Left lung (tissue), 10 donors: Measurements from ENCODE around the gene NUDT8. TPM values are rescaled to one million over a fixed set of nuclear protein-coding genes. Genes with fewer than 3 reads are reported as not detected.

Experiments used
- ATAC-seq: fragments of 200-7000 bp; cut with Tn5 transposase; one replicate; pipeline ENCODE4 v1.9.1; 2020; ENCODE audit warnings: moderate library complexity
- DNase-seq, 4 donors: peaks; one replicate each; pipeline ENCODE4 v3.0.0-alpha.2; 2013 to 2020
- H3K27ac ChIP-seq, 2 donors: fragments of 200-600 bp; sonication (generic) in 1 of 2; one replicate each; pipeline versions ENCODE4 v1.5.0 to v1.8.0; 2020 to 2021
- H3K27me3 ChIP-seq, 2 donors: fragments of 200-600 bp; sonication (generic) in 1 of 2; one replicate each; pipeline versions ENCODE4 v1.5.0 to v1.8.0; 2020 to 2021
- H3K36me3 ChIP-seq, 2 donors: fragments of 200-600 bp; sonication (generic) in 1 of 2; one replicate each; pipeline versions ENCODE4 v1.5.0 to v1.8.0; 2020 to 2021
- H3K4me1 ChIP-seq, 2 donors: fragments of 200-600 bp; one replicate each; pipeline ENCODE4 v1.8.0; 2021
- H3K4me3 ChIP-seq, 2 donors: fragments of 200-600 bp; sonication (generic) in 1 of 2; one replicate each; pipeline versions ENCODE4 v1.5.0 to v1.8.0; 2020 to 2021; ENCODE audit warnings: mild to moderate bottlenecking in 1 of 2
- H3K9me3 ChIP-seq, 2 donors: fragments of 200-600 bp; sonication (generic) in 1 of 2; one replicate each; pipeline versions ENCODE4 v1.5.0 to v1.8.0; 2020 to 2021
- CTCF ChIP-seq, 2 donors: fragments of 200-600 bp; sonication (generic) in 1 of 2; IDR thresholded peaks; one replicate each; pipeline versions ENCODE4 v1.5.0 to v1.8.0; 2021; ENCODE audit warnings: antibody characterized with exemption in 2 of 2
- intact Hi-C, 2 donors: fragments of 100-400 bp; cut with DNase I; formaldehyde crosslinking; loops; one replicate each; pipeline versions ENCODE4 v1.11.2 to v1.14.2; 2022
- polyA plus RNA-seq, 6 donors: library from polyadenylated mRNA; unstranded; fragments of 120-200 nt; gene quantifications; one replicate each; pipeline ENCODE4 v1.2.1, GENCODE V29; 2013; ENCODE audit not compliant: insufficient read length in 6 of 6
- total RNA-seq, 2 donors: library from RNA; stranded (reverse); fragmentation: NEBNext Ultra II Directional; extraction: Animal tissue kit (Norgen Biotek cat#: 25700); gene quantifications; one replicate each; pipeline ENCODE4 v1.2.1, GENCODE V29; 2021
- donor health status: DM: no; HTN: yes; CAD: no.
- donor health status: DM: no; HTN: no; CAD: no.

NUDT8 gene
- total and polyA plus RNA-seq, 8 donors = 3.8 to 18.1 (median 5.6) TPM

DNA sequence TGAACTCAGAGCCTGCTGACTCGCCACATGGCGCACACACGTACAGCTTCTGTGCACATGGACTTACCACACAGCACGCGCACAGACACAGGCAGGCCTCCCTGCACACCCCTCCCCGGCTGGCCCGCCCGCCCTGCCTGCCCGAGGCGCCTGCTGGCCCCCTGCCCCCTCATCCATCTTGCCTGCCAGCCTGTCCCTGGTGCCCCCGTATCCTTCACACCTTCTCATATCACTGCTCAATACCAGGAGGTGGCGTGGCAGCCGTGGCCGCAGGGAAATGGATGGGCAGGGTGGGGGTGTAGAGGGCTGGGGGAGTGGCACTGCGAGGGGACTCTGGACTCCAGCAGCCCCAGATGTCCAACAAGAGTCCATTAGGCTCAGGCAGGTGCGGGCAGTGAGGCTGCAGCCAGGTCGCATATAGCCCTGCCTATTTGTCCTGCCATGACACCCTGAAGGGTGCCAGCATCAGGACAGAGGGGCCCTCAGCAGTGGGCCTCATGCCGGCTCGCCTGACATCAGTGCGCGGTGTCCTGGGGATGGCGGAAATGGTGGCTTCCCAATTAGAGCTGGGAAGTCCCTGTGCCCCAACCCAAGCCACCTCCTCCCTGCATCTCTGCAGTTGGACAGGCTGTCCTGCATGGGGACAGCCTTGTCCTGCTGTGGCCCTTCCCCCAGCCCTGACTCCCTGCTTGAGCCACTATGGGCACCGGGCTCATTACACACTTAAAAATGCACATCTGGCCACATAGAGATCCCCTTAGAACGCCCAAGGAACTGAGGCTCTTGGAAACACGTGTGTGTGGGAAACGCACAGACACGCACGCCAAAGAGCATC, 11.8 kb upstream of the NUDT8 start:
- peak in 1 of 4 donors; percentile 72 for DNase-seq
- intact Hi-C loops = no loop called here
- no peak for ATAC-seq
- Histone ChIP-seq H3K4me3 (no peak overlapping the region), H3K27ac (no peak overlapping the region), H3K27me3 (peaks cover 0 to 35% of the 10 kb centered on the region in 2 donors), H3K9me3 (peaks cover 0 to 6% of the 10 kb centered on the region in 2 donors), H3K36me3 (no peaks in the 10 kb centered on the region), H3K4me1 (peaks cover 0 to 1% of the 10 kb centered on the region in 2 donors)
- TF ChIP-seq CTCF (IDR thresholded peaks at IDR 0.05) = no peak

- Histone ChIP-seq H3K9me3 (peaks cover 0 to 6% of the 10 kb centered on the region in 2 donors), H3K4me1 (no peaks in the 10 kb centered on the region), H3K27ac (no peak overlapping the region), H3K27me3 (peaks cover 0 to 31% of the 10 kb centered on the region in 2 donors), H3K36me3 (no peaks in the 10 kb centered on the region), H3K4me3 (no peak overlapping the region)
- ATAC-seq = no peak
- no peak for TF ChIP-seq CTCF (IDR thresholded peaks at IDR 0.05)
- no peak for DNase-seq
- intact Hi-C loops = no loop called here
These were observed 11.1 kb upstream of the NUDT8 start for GRCh38 chr11:67640758-67641337.

GRCh38 chr11:67640021-67640757, 10.5 kb upstream of the NUDT8 start:
- peak; percentile 50 to 55 for TF ChIP-seq CTCF (IDR thresholded peaks at IDR 0.05)
- no peak overlapping the region for H3K27ac ChIP-seq
- H3K27me3 ChIP-seq = peaks cover 0 to 31% of the 10 kb centered on the region in 2 donors
- ATAC-seq = peak; percentile 90
- DNase-seq = peak in 2 of 4 donors; percentile 57 to 82
- intact Hi-C loops = no loop called here
- H3K4me1 ChIP-seq = no peaks in the 10 kb centered on the region
- peaks cover 0 to 6% of the 10 kb centered on the region in 2 donors for H3K9me3 ChIP-seq
- H3K36me3 ChIP-seq = no peaks in the 10 kb centered on the region
- no peak overlapping the region for H3K4me3 ChIP-seq

DNA sequence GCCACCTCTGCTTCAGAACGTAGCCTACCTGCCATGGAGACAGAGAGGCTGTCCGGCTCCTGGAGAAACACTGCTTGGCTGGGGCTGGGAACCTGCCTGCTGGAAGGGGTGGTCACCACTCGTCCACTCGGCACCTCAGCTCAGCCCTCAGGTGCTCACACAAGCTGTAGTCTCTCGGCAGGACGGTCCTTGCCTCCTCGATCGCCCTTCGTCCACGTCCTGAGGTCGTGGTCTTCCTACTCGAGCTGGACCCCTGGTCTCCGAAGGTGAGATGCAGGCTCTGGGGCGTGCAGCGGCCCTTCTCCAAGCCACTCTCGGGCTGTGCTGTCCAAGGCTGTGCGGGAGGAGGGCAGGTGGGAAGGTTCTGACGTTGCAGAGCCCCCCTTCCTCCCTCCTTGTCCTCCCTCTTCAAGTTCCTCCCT, 9.7 kb upstream of the NUDT8 start, which contains the start of gene TBX10:
TSS of gene TBX10 (minus strand) at position 326 of the 422 bp plus-strand sequence. CDS start at position 35, 291 bp downstream.
- intact Hi-C loops = no loop called here
- Histone ChIP-seq H3K36me3 (no peaks in the 10 kb centered on the region), H3K27ac (no peak within 1 kb of the TSS), H3K4me1 (no peaks in the 10 kb centered on the region), H3K9me3 (peaks cover 0 to 6% of the 10 kb centered on the region in 2 donors), H3K4me3 (no peak within 1 kb of the TSS), H3K27me3 (peaks cover 0 to 35% of the 10 kb centered on the region in 2 donors)
- TF ChIP-seq CTCF (IDR thresholded peaks at IDR 0.05) = no peak
- no peak for DNase-seq
- ATAC-seq = no peak
